A673 (cell line): ENCODE measurements around the gene MGAT2. TPM values are rescaled to one million over a fixed set of nuclear protein-coding genes. Genes with fewer than 3 reads are reported as not detected.
A peak's percentile ranks its signal among the peaks of the same experiment; 100 is the strongest.

ENCODE experiments used
- BruUV-seq: library from RNA; stranded (reverse); fragments of 400-500 nt; replicated peaks from 2 replicates; lab custom pipeline; 2021; lab: Mats Ljungman, UMichigan
- CTCF ChIA-PET: fragments of 300-600 bp; sonication (Branson Sonifier 250); formaldehyde crosslinking; loops from one replicate; lab custom pipeline; 2022; ENCODE audit warnings: antibody characterized with exemption; lab: Charles Lee
- POLR2A ChIA-PET: fragments of 300-600 bp; sonication (Branson Sonifier 250); formaldehyde crosslinking; loops from one replicate; lab custom pipeline; 2022; ENCODE audit warnings: antibody characterized with exemption; ENCODE audit not compliant: low non-redundant PET; lab: Charles Lee
- DNase-seq: peaks from one replicate; pipeline ENCODE4 v3.0.0-alpha.2; 2015; ENCODE audit warnings: low spot score
- H3K27ac ChIP-seq: fragments of 200-600 bp; sonication (generic); 2 replicates; pipeline ENCODE4 v1.5.1; 2016; ENCODE audit warnings: mixed run types, low read depth, mild to moderate bottlenecking, mixed read lengths, antibody characterized with exemption, low read length; ENCODE audit not compliant: poor library complexity, severe bottlenecking
- H3K27me3 ChIP-seq: fragments of 200-600 bp; sonication (generic); replicated peaks from 2 replicates; pipeline ENCODE4 v1.6.1; 2017; ENCODE audit warnings: mixed run types, low read depth, mild to moderate bottlenecking, mixed read lengths, antibody characterized with exemption, low read length; ENCODE audit not compliant: insufficient read depth, poor library complexity
- H3K36me3 ChIP-seq: fragments of 200-600 bp; sonication (generic); 2 replicates; pipeline ENCODE4 v1.6.1; 2016; ENCODE audit warnings: mixed run types, mild to moderate bottlenecking, mixed read lengths, antibody characterized with exemption, low read length; ENCODE audit not compliant: insufficient read depth, poor library complexity, severe bottlenecking
- H3K4me1 ChIP-seq: fragments of 200-600 bp; sonication (generic); 2 replicates; pipeline ENCODE4 v1.6.1; 2017; ENCODE audit warnings: mixed run types, mild to moderate bottlenecking, mixed read lengths, antibody characterized with exemption, low read length; ENCODE audit not compliant: insufficient read depth, poor library complexity, severe bottlenecking
- H3K4me3 ChIP-seq: fragments of 200-600 bp; sonication (generic); 2 replicates; pipeline ENCODE4 v1.5.1; 2016; ENCODE audit warnings: low read depth, mixed run types, mild to moderate bottlenecking, mixed read lengths, low read length; ENCODE audit not compliant: poor library complexity, severe bottlenecking
- H3K9me3 ChIP-seq: fragments of 200-600 bp; sonication (generic); 2 replicates; pipeline ENCODE4 v1.6.1; 2016; ENCODE audit warnings: mixed run types, low read depth, mild to moderate bottlenecking, mixed read lengths, antibody characterized with exemption, low read length; ENCODE audit not compliant: poor library complexity, severe bottlenecking
- CTCF ChIP-seq: fragments of 300-800, 200-600 bp; sonication (generic); conservative IDR thresholded peaks from 2 replicates; pipeline ENCODE4 v1.5.1; 2017; ENCODE audit warnings: low read depth, mild to moderate bottlenecking, antibody characterized with exemption, low read length, moderate library complexity, mixed read lengths
- EZH2 ChIP-seq: fragments of 200-600 bp; sonication (generic); IDR thresholded peaks from 2 replicates; pipeline ENCODE4 v1.6.1; 2017; ENCODE audit warnings: borderline replicate concordance, low read depth, mild to moderate bottlenecking, mixed read lengths, antibody characterized with exemption, low read length; ENCODE audit not compliant: poor library complexity, severe bottlenecking
- intact Hi-C: fragments of 100-400 bp; cut with micrococcal nuclease; formaldehyde crosslinking; loops from one replicate; pipeline ENCODE4 v1.10.0; 2022; ENCODE audit not compliant: unreplicated experiment
- total RNA-seq: library from RNA; stranded (reverse); gene quantifications from 2 replicates; pipeline ENCODE4 v1.2.3, GENCODE V29; 2021

The MGAT2 gene
- total RNA-seq, 1 experiment from 2014 or later = 37.3 TPM

- intact Hi-C loops = no loop called here
- Histone ChIP-seq H3K27ac (peak overlapping the region; percentile 35), H3K36me3 (peaks cover 31% of the 10 kb centered on the region), H3K4me1 (peaks cover 22% of the 10 kb centered on the region), H3K9me3 (no peaks in the 10 kb centered on the region), H3K4me3 (peak overlapping the region; percentile 93), H3K27me3 (no peaks in the 10 kb centered on the region)
- POLR2A ChIA-PET = no interaction called here
- no peak for DNase-seq
- CTCF ChIA-PET = interaction anchor here (0.6 kb wide), 1 partner anchor 11 kb away, joined by 3 read pairs; no protein-coding TSS in a partner anchor
- no TSS peak for BruUV-seq
- TF ChIP-seq EZH2 (no peak), CTCF (no peak)
Observed at GRCh38 chr14:49623387-49623786, 2.8 kb downstream of the MGAT2 start.

GRCh38 chr14:49623941-49624839 is 3.6 kb downstream of the MGAT2 start:
- DNase-seq = no peak
- ChIA-PET POLR2A (no interaction called here), CTCF (interaction anchor here (1.1 kb wide), 1 partner anchor 10 kb away, joined by 6 read pairs; no protein-coding TSS in a partner anchor)
- H3K4me3 ChIP-seq = peak overlapping the region; percentile 8
- H3K9me3 ChIP-seq = no peaks in the 10 kb centered on the region
- no peak for TF ChIP-seq EZH2
- TF ChIP-seq CTCF = no peak
- H3K27ac ChIP-seq = no peak overlapping the region
- no peaks in the 10 kb centered on the region for H3K27me3 ChIP-seq
- BruUV-seq = no TSS peak
- peaks cover 24% of the 10 kb centered on the region for H3K36me3 ChIP-seq
- peaks cover 22% of the 10 kb centered on the region for H3K4me1 ChIP-seq
- intact Hi-C loops = no loop called here

GRCh38 chr14:49633640-49634546 is 13.3 kb downstream of the MGAT2 start:
- intact Hi-C loops = loop anchor here (2.0 to 5.0 kb wide), 6 partner anchors 55 to 899 kb away; partner anchors contain the start of genes KLHDC2, MAP4K5, NEMF and POLE2
- no TSS peak for BruUV-seq
- Histone ChIP-seq H3K27ac (peak overlapping the region; percentile 96), H3K9me3 (no peaks in the 10 kb centered on the region), H3K4me1 (peaks cover 14% of the 10 kb centered on the region), H3K36me3 (peaks cover 3% of the 10 kb centered on the region), H3K4me3 (peak overlapping the region; percentile 95), H3K27me3 (no peaks in the 10 kb centered on the region)
- TF ChIP-seq CTCF (peak; percentile 99), EZH2 (no peak)
- ChIA-PET CTCF (interaction anchor here (0.5 to 1.7 kb wide), 12 partner anchors 10 to 228 kb away, joined by 3 to 23 read pairs (median 3); partner anchors contain the start of genes KLHDC2, MGAT2 and RPL36AL), POLR2A (interaction anchor here (0.7 kb wide), 1 partner anchor 195 kb away, joined by 4 read pairs; no protein-coding TSS in a partner anchor)
- peak; percentile 98 for DNase-seq
